Uterus (tissue), 4 donors: ENCODE results near the gene MPO. TPM values are rescaled to one million over a fixed set of nuclear protein-coding genes. Genes with fewer than 3 reads are reported as not detected.

Experiments
- DNase-seq, 2 donors: peaks; one replicate each; pipeline ENCODE4 v3.0.0-alpha.2; 2019 to 2020
- H3K27ac ChIP-seq, 2 donors: fragments of 200-600 bp; sonication (generic); 1 replicate in 1 of 2; 2 replicates in 1 of 2; pipeline ENCODE4 v1.5.1; 2016 to 2018
- H3K27me3 ChIP-seq, 2 donors: fragments of 200-600 bp; sonication (generic); one replicate each; pipeline ENCODE4 v1.5.1; 2018 to 2019; ENCODE audit warnings: control low read depth in 1 of 2
- H3K36me3 ChIP-seq, 2 donors: fragments of 200-600 bp; sonication (generic); one replicate each; pipeline ENCODE4 v1.5.1; 2019; ENCODE audit warnings: control low read depth in 1 of 2
- H3K4me1 ChIP-seq, 2 donors: fragments of 200-600 bp; sonication (generic); one replicate each; pipeline ENCODE4 v1.5.1; 2018 to 2019; ENCODE audit warnings: control low read depth in 1 of 2
- H3K4me3 ChIP-seq, 2 donors: fragments of 200-600 bp; sonication (generic); 1 replicate in 1 of 2; 2 replicates in 1 of 2; pipeline ENCODE4 v1.5.1; 2018 to 2019; ENCODE audit warnings: mild to moderate bottlenecking in 1 of 2
- H3K9me3 ChIP-seq, 2 donors: fragments of 200-600 bp; sonication (generic); one replicate each; pipeline ENCODE4 v1.5.1; 2019; ENCODE audit warnings: control low read depth in 1 of 2
- POLR2A ChIP-seq, 2 donors: fragments of 450-650 bp; IDR thresholded peaks; one replicate each; pipeline ENCODE4 v1.6.1; 2016; ENCODE audit warnings: antibody characterized with exemption in 2 of 2, mild to moderate bottlenecking in 1 of 2, moderate library complexity in 1 of 2
- intact Hi-C: fragments of 100-400 bp; cut with DNase I; formaldehyde crosslinking; loops from one replicate; pipeline ENCODE4 v1.15.1; 2023; ENCODE audit warnings: low total_unique reads
- total RNA-seq, 4 donors: library from RNA; depleted of rRNA in 3 of 4; stranded (reverse); fragments of >200 nt in 3 of 4; gene quantifications; one replicate each; pipeline versions ENCODE4 v1.1.0 to v1.2.4, GENCODE V29; 2014 to 2023
- TF ChIP-seq, protein P1 (sequence below), 4 experiments: fragments of 200-600 bp in 2 of 4; fragments of 450-650 bp in 2 of 4; sonication (generic) in 2 of 4; IDR thresholded peaks; one replicate each; pipeline ENCODE4 v1.5.1; 2016 to 2019; ENCODE audit warnings: antibody characterized with exemption in 4 of 4, mild to moderate bottlenecking in 2 of 4, moderate library complexity in 1 of 4
- donor health status: DM: yes; HTN: yes; CAD: no.

Gene MPO
- total RNA-seq, 4 donors from 2014 or later: 0.79 to 21.7 TPM; not detected in 2

DNA sequence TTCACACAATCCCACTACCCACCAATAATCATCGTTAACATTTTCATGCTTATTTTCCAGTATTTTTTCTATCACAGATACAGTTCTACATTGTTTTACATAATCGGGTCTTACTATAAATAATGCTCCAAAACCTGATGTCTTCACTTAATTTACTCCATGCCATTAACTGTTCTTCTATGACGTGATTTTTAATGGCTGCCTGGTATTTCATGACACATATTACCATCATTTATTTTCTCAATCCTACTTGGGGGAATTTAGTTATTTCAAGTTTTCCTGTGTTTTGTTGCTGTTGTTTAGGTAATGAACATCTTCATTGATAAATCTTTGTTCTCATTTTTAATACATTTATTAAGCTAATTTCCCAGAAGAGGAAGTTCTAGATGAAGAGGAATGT lies 27.7 kb downstream of the MPO start:
- Histone ChIP-seq H3K27ac (no peak overlapping the region), H3K9me3 (no peaks in the 10 kb centered on the region), H3K27me3 (no peaks in the 10 kb centered on the region), H3K4me1 (peaks cover 0 to 5% of the 10 kb centered on the region in 2 donors), H3K36me3 (no peaks in the 10 kb centered on the region), H3K4me3 (no peak overlapping the region)
- DNase-seq: no peak
- intact Hi-C loops: no loop called here
- TF ChIP-seq, protein P1, sequence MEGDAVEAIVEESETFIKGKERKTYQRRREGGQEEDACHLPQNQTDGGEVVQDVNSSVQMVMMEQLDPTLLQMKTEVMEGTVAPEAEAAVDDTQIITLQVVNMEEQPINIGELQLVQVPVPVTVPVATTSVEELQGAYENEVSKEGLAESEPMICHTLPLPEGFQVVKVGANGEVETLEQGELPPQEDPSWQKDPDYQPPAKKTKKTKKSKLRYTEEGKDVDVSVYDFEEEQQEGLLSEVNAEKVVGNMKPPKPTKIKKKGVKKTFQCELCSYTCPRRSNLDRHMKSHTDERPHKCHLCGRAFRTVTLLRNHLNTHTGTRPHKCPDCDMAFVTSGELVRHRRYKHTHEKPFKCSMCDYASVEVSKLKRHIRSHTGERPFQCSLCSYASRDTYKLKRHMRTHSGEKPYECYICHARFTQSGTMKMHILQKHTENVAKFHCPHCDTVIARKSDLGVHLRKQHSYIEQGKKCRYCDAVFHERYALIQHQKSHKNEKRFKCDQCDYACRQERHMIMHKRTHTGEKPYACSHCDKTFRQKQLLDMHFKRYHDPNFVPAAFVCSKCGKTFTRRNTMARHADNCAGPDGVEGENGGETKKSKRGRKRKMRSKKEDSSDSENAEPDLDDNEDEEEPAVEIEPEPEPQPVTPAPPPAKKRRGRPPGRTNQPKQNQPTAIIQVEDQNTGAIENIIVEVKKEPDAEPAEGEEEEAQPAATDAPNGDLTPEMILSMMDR (IDR thresholded peaks at IDR 0.05): no peak
- TF ChIP-seq POLR2A (IDR thresholded peaks at IDR 0.05): no peak

DNA sequence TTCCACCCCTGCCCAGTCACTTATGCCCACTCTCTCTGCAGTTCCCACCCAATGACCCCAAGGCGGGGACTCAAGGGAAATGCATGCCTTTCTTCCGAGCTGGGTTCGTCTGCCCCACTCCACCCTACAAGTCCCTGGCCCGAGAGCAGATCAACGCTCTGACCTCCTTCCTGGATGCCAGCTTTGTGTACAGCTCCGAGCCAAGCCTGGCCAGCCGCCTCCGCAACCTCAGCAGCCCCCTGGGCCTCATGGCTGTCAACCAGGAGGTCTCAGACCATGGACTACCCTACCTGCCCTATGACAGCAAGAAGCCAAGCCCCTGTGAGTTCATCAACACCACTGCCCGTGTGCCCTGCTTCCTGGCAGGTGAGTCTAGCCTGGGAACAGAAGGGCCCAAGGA lies 28.6 kb downstream of the MPO start:
- H3K4me3 ChIP-seq: no peak overlapping the region
- H3K36me3 ChIP-seq: no peaks in the 10 kb centered on the region
- H3K27ac ChIP-seq: no peak overlapping the region
- TF ChIP-seq POLR2A (IDR thresholded peaks at IDR 0.05): no peak
- TF ChIP-seq, protein P1 (IDR thresholded peaks at IDR 0.05): no peak
- no peak for DNase-seq
- H3K27me3 ChIP-seq: no peaks in the 10 kb centered on the region
- peaks cover 0 to 5% of the 10 kb centered on the region in 2 donors for H3K4me1 ChIP-seq
- H3K9me3 ChIP-seq: no peaks in the 10 kb centered on the region
- intact Hi-C loops: no loop called here

DNA sequence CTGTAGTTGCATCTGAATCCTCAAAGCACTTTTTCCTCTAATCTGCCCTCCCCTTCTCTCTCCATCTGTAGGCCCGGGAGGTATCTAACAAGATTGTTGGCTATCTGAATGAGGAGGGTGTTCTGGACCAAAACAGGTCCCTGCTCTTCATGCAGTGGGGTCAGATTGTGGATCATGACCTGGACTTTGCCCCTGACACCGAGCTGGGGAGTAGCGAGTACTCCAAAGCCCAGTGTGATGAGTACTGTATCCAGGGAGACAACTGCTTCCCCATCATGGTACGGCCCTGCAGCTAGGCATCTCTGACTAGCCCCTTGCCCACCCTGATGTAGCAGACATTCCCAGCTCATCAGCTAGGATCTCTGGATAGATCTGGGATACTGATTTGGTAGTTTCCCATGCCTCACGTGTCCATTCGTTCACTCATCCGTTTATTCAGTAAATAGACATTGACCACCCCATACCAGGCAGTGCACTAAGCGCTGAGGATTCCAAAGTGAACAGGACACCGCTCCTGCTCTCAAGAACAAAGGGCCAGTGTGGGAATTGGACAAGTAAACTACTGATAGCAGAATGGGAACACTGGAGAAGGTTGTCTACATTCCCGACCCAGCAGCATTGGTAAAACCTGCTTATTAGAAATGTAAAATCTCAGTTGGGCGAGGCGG lies 30.3 kb downstream of the MPO start:
- no peaks in the 10 kb centered on the region for H3K9me3 ChIP-seq
- no peak for DNase-seq
- H3K4me1 ChIP-seq: peaks cover 0 to 5% of the 10 kb centered on the region in 2 donors
- TF ChIP-seq, protein P1 (IDR thresholded peaks at IDR 0.05): no peak
- no peak for TF ChIP-seq POLR2A (IDR thresholded peaks at IDR 0.05)
- H3K27ac ChIP-seq: no peak overlapping the region
- no peaks in the 10 kb centered on the region for H3K27me3 ChIP-seq
- no peak overlapping the region for H3K4me3 ChIP-seq
- no peaks in the 10 kb centered on the region for H3K36me3 ChIP-seq
- intact Hi-C loops: no loop called here

DNA sequence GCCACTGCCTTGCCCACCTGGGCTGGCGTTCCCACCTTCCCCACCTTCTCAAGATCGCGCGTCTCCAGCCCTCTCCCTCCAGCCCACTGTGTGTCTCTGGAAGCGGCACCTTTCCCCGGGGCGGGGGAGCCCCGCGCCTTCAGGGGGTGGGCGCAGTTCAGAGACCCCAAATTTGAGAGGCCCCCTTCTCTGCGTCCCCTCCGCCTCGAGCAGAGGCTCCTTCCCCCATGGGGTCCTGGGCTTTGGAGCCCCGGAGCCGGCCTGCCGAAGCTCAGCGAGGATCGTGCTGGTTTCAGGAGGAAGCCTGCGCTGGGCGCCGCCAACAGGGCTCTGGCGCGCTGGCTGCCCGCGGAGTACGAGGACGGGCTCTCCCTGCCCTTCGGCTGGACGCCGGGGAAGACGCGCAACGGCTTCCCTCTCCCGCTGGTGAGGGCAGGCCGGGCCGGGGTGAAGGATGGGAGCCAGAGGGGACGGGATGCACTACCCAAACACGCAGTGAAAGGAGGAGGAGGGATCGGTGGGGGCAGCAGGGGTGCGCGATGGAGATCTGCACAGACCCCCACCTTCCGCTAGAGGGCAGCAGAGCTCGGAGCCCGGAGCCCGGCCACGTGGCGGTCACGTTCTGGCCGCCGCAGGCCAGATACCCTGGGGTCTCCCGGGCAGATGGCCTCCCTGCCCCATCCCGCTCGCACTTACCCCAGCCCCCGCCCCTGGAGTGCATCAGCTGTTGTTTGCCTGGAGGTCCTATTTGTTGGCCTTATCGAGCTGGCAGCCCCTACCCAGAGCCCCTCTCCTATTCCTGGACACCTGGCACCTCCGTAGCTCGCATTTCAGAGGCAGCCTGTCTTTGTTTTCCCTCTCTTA lies 31.2 kb downstream of the MPO start:
- Histone ChIP-seq H3K27me3 (no peaks in the 10 kb centered on the region), H3K36me3 (no peaks in the 10 kb centered on the region), H3K4me3 (peak overlapping the region; percentile 39 to 43), H3K4me1 (peaks cover 0 to 5% of the 10 kb centered on the region in 2 donors), H3K9me3 (no peaks in the 10 kb centered on the region), H3K27ac (no peak overlapping the region)
- intact Hi-C loops: no loop called here
- TF ChIP-seq POLR2A (IDR thresholded peaks at IDR 0.05): no peak
- TF ChIP-seq, protein P1 (IDR thresholded peaks at IDR 0.05): peak; percentile 75 to 88 (median 81)
- DNase-seq: peak; percentile 54 to 74

DNA sequence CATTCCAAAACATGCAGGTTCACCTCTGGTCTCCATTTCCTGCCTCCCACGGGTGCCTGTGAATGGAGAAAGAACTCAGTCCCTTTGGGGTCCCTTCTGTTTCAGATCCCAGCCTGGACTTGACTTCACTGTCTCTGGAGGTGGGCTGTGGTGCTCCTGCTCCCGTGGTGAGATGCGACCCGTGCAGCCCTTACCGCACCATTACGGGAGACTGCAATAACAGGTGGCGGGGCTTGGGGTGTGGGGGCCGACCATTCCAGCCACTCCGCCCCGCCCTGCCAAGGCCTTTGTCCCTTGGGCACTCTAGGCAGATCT lies 31.8 kb downstream of the MPO start:
- no peaks in the 10 kb centered on the region for H3K27me3 ChIP-seq
- no peak for DNase-seq
- peak overlapping the region; percentile 39 to 43 for H3K4me3 ChIP-seq

More for the DNA sequence above, 31.8 kb downstream of the MPO start:
- Histone ChIP-seq H3K9me3 (no peaks in the 10 kb centered on the region), H3K36me3 (no peaks in the 10 kb centered on the region), H3K27ac (no peak overlapping the region), H3K4me1 (peaks cover 0 to 5% of the 10 kb centered on the region in 2 donors)
- no peak for TF ChIP-seq POLR2A (IDR thresholded peaks at IDR 0.05)
- TF ChIP-seq, protein P1 (IDR thresholded peaks at IDR 0.05): no peak
- intact Hi-C loops: no loop called here
